ENCODE data around the gene SSH2.
A peak's percentile ranks its signal among the peaks of the same experiment; 100 is the strongest.
"Not testable (repeated sequence)": the region's sequence is repeated elsewhere in the genome, so short reads cannot be mapped to it uniquely, and the experiment has no call there.

SSH2 gene

GRCh38 chr17:29892201-29892600, 37.8 kb downstream of the SSH2 start:
- no peak for TF ChIP-seq CTCF (IDR thresholded peaks at IDR 0.05; ENCODE audit: low read length, missing control alignments)
- H3K4me3 ChIP-seq (replicated peaks; ENCODE audit: low read depth, low read length): no peak overlapping the region
- no peak for DNase-seq (ENCODE audit: low read depth)

- no peak for DNase-seq (ENCODE audit: low read depth)
- TF ChIP-seq CTCF (IDR thresholded peaks at IDR 0.05; ENCODE audit: low read length, missing control alignments): no peak
- no peak overlapping the region for H3K4me3 ChIP-seq (replicated peaks; ENCODE audit: low read depth, low read length)
Measured at GRCh38 chr17:29891131-29891530, 38.9 kb downstream of the SSH2 start.

GRCh38 chr17:29885031-29885640, 44.9 kb downstream of the SSH2 start:
- DNase-seq (ENCODE audit: low read depth): no peak
- no peak for TF ChIP-seq CTCF (IDR thresholded peaks at IDR 0.05; ENCODE audit: low read length, missing control alignments)
- H3K4me3 ChIP-seq (replicated peaks; ENCODE audit: low read depth, low read length): no peak overlapping the region

GRCh38 chr17:29883497-29883896, 46.5 kb downstream of the SSH2 start:
- no peak overlapping the region for H3K4me3 ChIP-seq (replicated peaks; ENCODE audit: low read depth, low read length)
- TF ChIP-seq CTCF (IDR thresholded peaks at IDR 0.05; ENCODE audit: low read length, missing control alignments): no peak
- DNase-seq (ENCODE audit: low read depth): peak; percentile 16

- no peak overlapping the region for H3K4me3 ChIP-seq (replicated peaks; ENCODE audit: low read depth, low read length)
- DNase-seq (ENCODE audit: low read depth): no peak
- TF ChIP-seq CTCF (IDR thresholded peaks at IDR 0.05; ENCODE audit: low read length, missing control alignments): no peak
Measured at GRCh38 chr17:29881256-29881655, 48.8 kb downstream of the SSH2 start.

- no peak overlapping the region for H3K4me3 ChIP-seq (replicated peaks; ENCODE audit: low read depth, low read length)
- DNase-seq (ENCODE audit: low read depth): no peak
- no peak for TF ChIP-seq CTCF (IDR thresholded peaks at IDR 0.05; ENCODE audit: low read length, missing control alignments)
Measured at GRCh38 chr17:29880031-29880430, 50.0 kb downstream of the SSH2 start.

GRCh38 chr17:29874931-29875596, 55.0 kb downstream of the SSH2 start:
- DNase-seq (ENCODE audit: low read depth): no peak
- TF ChIP-seq CTCF (IDR thresholded peaks at IDR 0.05; ENCODE audit: low read length, missing control alignments): no peak
- H3K4me3 ChIP-seq (replicated peaks; ENCODE audit: low read depth, low read length): no peak overlapping the region

- DNase-seq (ENCODE audit: low read depth); H3K4me3 ChIP-seq (replicated peaks; ENCODE audit: low read depth, low read length): not testable (repeated sequence)
Measured at GRCh38 chr17:29874358-29874757, 55.7 kb downstream of the SSH2 start.

Data from fibroblast of pulmonary artery (primary cell).